ENCODE measurements around the gene GAS2L1. TPM values are rescaled to one million over a fixed set of nuclear protein-coding genes. Genes with fewer than 3 reads are reported as not detected.

GAS2L1 gene
- polyA plus RNA-seq, 1 donor from 2014 or later, result 0.77 TPM

DNA sequence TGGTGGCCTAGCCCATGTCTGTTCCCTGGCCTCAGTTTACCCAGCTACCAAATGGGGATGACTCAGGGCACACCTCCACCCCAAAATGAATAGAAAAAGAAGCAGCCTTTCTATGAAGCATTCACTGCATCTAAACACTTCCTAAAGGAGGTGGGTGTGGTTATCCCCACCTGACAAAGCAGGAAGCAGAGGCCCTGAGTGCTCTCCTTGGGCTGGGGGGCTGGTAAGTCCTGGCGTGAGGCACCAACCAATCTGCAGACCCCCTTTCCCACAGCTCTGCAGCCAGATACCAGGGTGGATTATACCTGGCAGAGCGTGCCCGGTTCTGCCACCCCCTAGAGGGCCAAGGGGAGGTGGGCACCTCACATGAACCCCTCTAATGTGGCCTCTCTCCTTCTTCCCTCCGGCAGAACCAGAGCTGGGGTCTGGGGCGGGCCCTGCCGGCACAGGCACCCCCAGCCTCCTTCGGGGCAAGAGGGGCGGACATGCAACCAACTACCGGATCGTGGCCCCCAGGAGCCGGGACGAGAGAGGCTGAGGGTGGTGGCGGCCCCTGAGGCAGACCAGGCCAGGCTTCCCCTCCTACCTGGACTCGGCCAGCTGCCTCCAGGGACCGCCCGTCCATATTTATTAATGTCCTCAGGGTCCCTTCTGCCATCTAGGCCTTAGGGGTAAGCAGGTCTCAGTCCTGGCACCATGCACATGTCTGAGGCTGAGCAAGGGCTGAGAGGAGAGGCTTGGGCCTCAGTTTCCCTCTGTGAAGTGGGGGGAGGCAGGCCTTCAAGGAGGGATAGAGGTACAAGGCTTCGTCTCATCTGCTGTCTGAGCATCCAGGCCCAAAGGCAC is 47.8 kb upstream of the GAS2L1 start:
- H3K4me2 ChIP-seq (ENCODE audit: low read length), result no peak overlapping the region
- no peaks in the 10 kb centered on the region for H3K27me3 ChIP-seq (ENCODE audit: insufficient read depth, low read depth, low read length)
- no peak overlapping the region for H3K27ac ChIP-seq (ENCODE audit: low read length)
- no peaks in the 10 kb centered on the region for H3K9me3 ChIP-seq (ENCODE audit: low read length)
- no peaks in the 10 kb centered on the region for H3K9me2 ChIP-seq (ENCODE audit: insufficient read depth, low read length)
- H3K9ac ChIP-seq (ENCODE audit: low read length), result no peak overlapping the region
- H2AFZ ChIP-seq (ENCODE audit: low read depth, low read length), result no peak overlapping the region
- no peaks in the 10 kb centered on the region for H3K79me2 ChIP-seq (replicated peaks; ENCODE audit: insufficient read depth, low read length)
- H4K20me1 ChIP-seq (ENCODE audit: insufficient read depth), result no peaks in the 10 kb centered on the region
- TF ChIP-seq EP300 (conservative IDR thresholded peaks at IDR 0.05; ENCODE audit: poor library complexity, severe bottlenecking), result no peak
- TF ChIP-seq, protein P1, sequence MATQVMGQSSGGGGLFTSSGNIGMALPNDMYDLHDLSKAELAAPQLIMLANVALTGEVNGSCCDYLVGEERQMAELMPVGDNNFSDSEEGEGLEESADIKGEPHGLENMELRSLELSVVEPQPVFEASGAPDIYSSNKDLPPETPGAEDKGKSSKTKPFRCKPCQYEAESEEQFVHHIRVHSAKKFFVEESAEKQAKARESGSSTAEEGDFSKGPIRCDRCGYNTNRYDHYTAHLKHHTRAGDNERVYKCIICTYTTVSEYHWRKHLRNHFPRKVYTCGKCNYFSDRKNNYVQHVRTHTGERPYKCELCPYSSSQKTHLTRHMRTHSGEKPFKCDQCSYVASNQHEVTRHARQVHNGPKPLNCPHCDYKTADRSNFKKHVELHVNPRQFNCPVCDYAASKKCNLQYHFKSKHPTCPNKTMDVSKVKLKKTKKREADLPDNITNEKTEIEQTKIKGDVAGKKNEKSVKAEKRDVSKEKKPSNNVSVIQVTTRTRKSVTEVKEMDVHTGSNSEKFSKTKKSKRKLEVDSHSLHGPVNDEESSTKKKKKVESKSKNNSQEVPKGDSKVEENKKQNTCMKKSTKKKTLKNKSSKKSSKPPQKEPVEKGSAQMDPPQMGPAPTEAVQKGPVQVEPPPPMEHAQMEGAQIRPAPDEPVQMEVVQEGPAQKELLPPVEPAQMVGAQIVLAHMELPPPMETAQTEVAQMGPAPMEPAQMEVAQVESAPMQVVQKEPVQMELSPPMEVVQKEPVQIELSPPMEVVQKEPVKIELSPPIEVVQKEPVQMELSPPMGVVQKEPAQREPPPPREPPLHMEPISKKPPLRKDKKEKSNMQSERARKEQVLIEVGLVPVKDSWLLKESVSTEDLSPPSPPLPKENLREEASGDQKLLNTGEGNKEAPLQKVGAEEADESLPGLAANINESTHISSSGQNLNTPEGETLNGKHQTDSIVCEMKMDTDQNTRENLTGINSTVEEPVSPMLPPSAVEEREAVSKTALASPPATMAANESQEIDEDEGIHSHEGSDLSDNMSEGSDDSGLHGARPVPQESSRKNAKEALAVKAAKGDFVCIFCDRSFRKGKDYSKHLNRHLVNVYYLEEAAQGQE (IDR thresholded peaks at IDR 0.05; ENCODE audit: borderline replicate concordance), result no peak
- no peak for TF ChIP-seq EZH2 (IDR thresholded peaks at IDR 0.05; ENCODE audit: borderline replicate concordance, insufficient read depth, low read length, poor library complexity, severe bottlenecking)
- no peak for TF ChIP-seq SMC3 (conservative IDR thresholded peaks at IDR 0.05; ENCODE audit: poor library complexity)
- H3F3A ChIP-seq (ENCODE audit: insufficient read depth, low read length, poor library complexity, severe bottlenecking), result no peaks in the 10 kb centered on the region
- no peaks in the 10 kb centered on the region for H3K36me3 ChIP-seq (ENCODE audit: insufficient read depth, low read length)
- no peak overlapping the region for H3K4me3 ChIP-seq (ENCODE audit: low read length)

- Histone ChIP-seq H3K36me3 (ENCODE audit: insufficient read depth, low read length) (no peaks in the 10 kb centered on the region), H3K27ac (ENCODE audit: low read length) (no peak overlapping the region), H3K9me3 (ENCODE audit: low read length) (no peaks in the 10 kb centered on the region), H3K4me2 (ENCODE audit: low read length) (no peak overlapping the region), H3K4me3 (ENCODE audit: low read length) (no peak overlapping the region), H3K9me2 (ENCODE audit: insufficient read depth, low read length) (no peaks in the 10 kb centered on the region), H3F3A (ENCODE audit: insufficient read depth, low read length, poor library complexity, severe bottlenecking) (no peaks in the 10 kb centered on the region), H3K79me2 (replicated peaks; ENCODE audit: insufficient read depth, low read length) (no peaks in the 10 kb centered on the region), H4K20me1 (ENCODE audit: insufficient read depth) (no peaks in the 10 kb centered on the region), H3K9ac (ENCODE audit: low read length) (no peak overlapping the region), H3K27me3 (ENCODE audit: insufficient read depth, low read depth, low read length) (no peaks in the 10 kb centered on the region), H2AFZ (ENCODE audit: low read depth, low read length) (no peak overlapping the region)
- no peak for TF ChIP-seq POLR2AphosphoS5 (IDR thresholded peaks at IDR 0.05)
- TF ChIP-seq SMC3 (conservative IDR thresholded peaks at IDR 0.05; ENCODE audit: poor library complexity), result no peak
- no peak for TF ChIP-seq TAF1 (IDR thresholded peaks at IDR 0.05; ENCODE audit: low read depth)
- TF ChIP-seq EP300 (conservative IDR thresholded peaks at IDR 0.05; ENCODE audit: poor library complexity, severe bottlenecking), result no peak
- TF ChIP-seq, protein P2, sequence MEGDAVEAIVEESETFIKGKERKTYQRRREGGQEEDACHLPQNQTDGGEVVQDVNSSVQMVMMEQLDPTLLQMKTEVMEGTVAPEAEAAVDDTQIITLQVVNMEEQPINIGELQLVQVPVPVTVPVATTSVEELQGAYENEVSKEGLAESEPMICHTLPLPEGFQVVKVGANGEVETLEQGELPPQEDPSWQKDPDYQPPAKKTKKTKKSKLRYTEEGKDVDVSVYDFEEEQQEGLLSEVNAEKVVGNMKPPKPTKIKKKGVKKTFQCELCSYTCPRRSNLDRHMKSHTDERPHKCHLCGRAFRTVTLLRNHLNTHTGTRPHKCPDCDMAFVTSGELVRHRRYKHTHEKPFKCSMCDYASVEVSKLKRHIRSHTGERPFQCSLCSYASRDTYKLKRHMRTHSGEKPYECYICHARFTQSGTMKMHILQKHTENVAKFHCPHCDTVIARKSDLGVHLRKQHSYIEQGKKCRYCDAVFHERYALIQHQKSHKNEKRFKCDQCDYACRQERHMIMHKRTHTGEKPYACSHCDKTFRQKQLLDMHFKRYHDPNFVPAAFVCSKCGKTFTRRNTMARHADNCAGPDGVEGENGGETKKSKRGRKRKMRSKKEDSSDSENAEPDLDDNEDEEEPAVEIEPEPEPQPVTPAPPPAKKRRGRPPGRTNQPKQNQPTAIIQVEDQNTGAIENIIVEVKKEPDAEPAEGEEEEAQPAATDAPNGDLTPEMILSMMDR (IDR thresholded peaks at IDR 0.05; ENCODE audit: poor library complexity, severe bottlenecking), result no peak
- TF ChIP-seq, protein P1 (IDR thresholded peaks at IDR 0.05; ENCODE audit: borderline replicate concordance), result no peak
- no peak for TF ChIP-seq RAD21 (conservative IDR thresholded peaks at IDR 0.05)
- no peak for TF ChIP-seq MXI1 (conservative IDR thresholded peaks at IDR 0.05; ENCODE audit: poor library complexity, severe bottlenecking)
- no peak for TF ChIP-seq EZH2 (IDR thresholded peaks at IDR 0.05; ENCODE audit: borderline replicate concordance, insufficient read depth, low read length, poor library complexity, severe bottlenecking)
Measured at GRCh38 chr22:29259253-29259899, 47.1 kb upstream of the GAS2L1 start.
